SK-N-SH treated with all-trans-retinoic acid at 6 μM for 48 hours (cell line): Measurements from ENCODE around the gene BOD1.

Experiments used
- OSR1 ChIP-seq: fragments of 250-450 bp; sonication (Bioruptor Pico); IDR thresholded peaks from 2 replicates; pipeline ENCODE4 v1.8.0; 2022; ENCODE audit warnings: moderate library complexity, mild to moderate bottlenecking, inconsistent platforms
- POU6F1 ChIP-seq: fragments of 250-450 bp; sonication (Bioruptor Pico); IDR thresholded peaks from 2 replicates; pipeline ENCODE4 v1.8.0; 2021; ENCODE audit warnings: low read depth, mild to moderate bottlenecking, moderate library complexity, borderline replicate concordance
- RARB ChIP-seq: fragments of 250-450 bp; sonication (Bioruptor Pico); IDR thresholded peaks from 2 replicates; pipeline ENCODE4 v1.8.0; 2021; ENCODE audit warnings: mild to moderate bottlenecking, moderate library complexity
- TSHZ2 ChIP-seq: fragments of 250-450 bp; sonication (Bioruptor Pico); IDR thresholded peaks from 2 replicates; pipeline ENCODE4 v1.5.0; 2020; ENCODE audit warnings: mild to moderate bottlenecking, moderate library complexity
- ZNF70 ChIP-seq: fragments of 450-650 bp; formaldehyde crosslinking; IDR thresholded peaks from 2 replicates; pipeline ENCODE4 v1.5.0; 2020; ENCODE audit warnings: mild to moderate bottlenecking, moderate library complexity

GRCh38 chr5:173567548-173567947, 48.9 kb downstream of the BOD1 start:
- TF ChIP-seq TSHZ2 (no peak), RARB (CRISPR knock-in tag) (no peak), ZNF70 (CRISPR knock-in tag) (no peak), POU6F1 (CRISPR knock-in tag) (no peak), OSR1 (CRISPR knock-in tag) (no peak)
